Neural cell (in vitro differentiated cells): ENCODE data around the gene DNAI4. TPM values are rescaled to one million over a fixed set of nuclear protein-coding genes. Genes with fewer than 3 reads are reported as not detected.

Experiments used
- H2AFZ ChIP-seq: fragments of 200-600, 300-800 bp; sonication (generic), shearing (Covaris generic); 2 replicates; pipeline ENCODE4 v1.6.0; 2014; ENCODE audit warnings: low read depth, mild to moderate bottlenecking, antibody characterized with exemption, low read length, moderate library complexity
- H3F3A ChIP-seq: fragments of 200-600 bp; shearing (Covaris generic); 2 replicates; pipeline ENCODE4 v1.6.1; 2016; ENCODE audit warnings: mild to moderate bottlenecking, moderate library complexity, mixed read lengths, antibody characterized with exemption, low read length; ENCODE audit not compliant: insufficient read depth, poor library complexity, severe bottlenecking
- H3K27ac ChIP-seq: fragments of 200-600, 300-800 bp; sonication (generic), shearing (Covaris generic); 2 replicates; pipeline ENCODE4 v1.5.1; 2014; ENCODE audit warnings: mild to moderate bottlenecking, low read length, moderate library complexity
- H3K27me3 ChIP-seq: fragments of 300-800, 200-600 bp; sonication (generic), shearing (Covaris generic); 2 replicates; pipeline ENCODE4 v1.6.0; 2014; ENCODE audit warnings: mild to moderate bottlenecking, low read depth, low read length, moderate library complexity; ENCODE audit not compliant: insufficient read depth
- H3K36me3 ChIP-seq: fragments of 300-800, 200-600 bp; sonication (generic), shearing (Covaris generic); 2 replicates; pipeline ENCODE4 v1.5.1; 2014; ENCODE audit warnings: mild to moderate bottlenecking, antibody characterized with exemption, low read length, moderate library complexity; ENCODE audit not compliant: insufficient read depth
- H3K4me2 ChIP-seq: fragments of 300-800, 200-600 bp; sonication (generic), shearing (Covaris generic); 2 replicates; pipeline ENCODE4 v1.6.0; 2014; ENCODE audit warnings: mild to moderate bottlenecking, low read length
- H3K4me3 ChIP-seq: fragments of 300-800, 200-600 bp; sonication (generic), shearing (Covaris generic); 2 replicates; pipeline ENCODE4 v1.5.1; 2014; ENCODE audit warnings: mild to moderate bottlenecking, low read length, moderate library complexity
- H3K79me2 ChIP-seq: fragments of 200-600 bp; shearing (Covaris generic); replicated peaks from 2 replicates; pipeline ENCODE4 v1.6.0; 2014; ENCODE audit warnings: mild to moderate bottlenecking, low read length, moderate library complexity; ENCODE audit not compliant: insufficient read depth
- H3K9ac ChIP-seq: fragments of 300-800, 200-600 bp; sonication (generic), shearing (Covaris generic); 2 replicates; pipeline ENCODE4 v1.6.1; 2016; ENCODE audit warnings: mild to moderate bottlenecking, low read length, mixed read lengths
- H3K9me2 ChIP-seq: fragments of 200-600 bp; shearing (Covaris generic); 2 replicates; pipeline ENCODE4 v1.6.1; 2016; ENCODE audit warnings: mild to moderate bottlenecking, low read length, mixed read lengths; ENCODE audit not compliant: insufficient read depth
- H3K9me3 ChIP-seq: fragments of 200-600, 300-800 bp; sonication (generic), shearing (Covaris generic); 2 replicates; pipeline ENCODE4 v1.6.1; 2016; ENCODE audit warnings: mild to moderate bottlenecking, mixed run types, low read length, moderate library complexity, mixed read lengths
- H4K20me1 ChIP-seq: fragments of 200-600 bp; shearing (Covaris generic); 2 replicates; pipeline ENCODE4 v1.6.1; 2016; ENCODE audit warnings: mild to moderate bottlenecking, mixed run types; ENCODE audit not compliant: insufficient read depth
- EP300 ChIP-seq: fragments of 450-650 bp; conservative IDR thresholded peaks from 2 replicates; pipeline ENCODE4 v1.6.1; 2014; ENCODE audit warnings: antibody characterized with exemption, mild to moderate bottlenecking, moderate library complexity; ENCODE audit not compliant: poor library complexity, severe bottlenecking
- EZH2 ChIP-seq: fragments of 200-600, 300-800 bp; shearing (Covaris generic), sonication (generic); IDR thresholded peaks from 2 replicates; pipeline ENCODE4 v1.6.1; 2014; ENCODE audit warnings: antibody characterized with exemption, low read length, borderline replicate concordance, mild to moderate bottlenecking; ENCODE audit not compliant: insufficient read depth, poor library complexity, severe bottlenecking
- MXI1 ChIP-seq: fragments of 450-650 bp; conservative IDR thresholded peaks from 2 replicates; pipeline ENCODE4 v1.6.1; 2014; ENCODE audit warnings: antibody characterized with exemption, mild to moderate bottlenecking; ENCODE audit not compliant: poor library complexity, severe bottlenecking
- POLR2AphosphoS5 ChIP-seq: IDR thresholded peaks from 2 replicates; pipeline ENCODE4 v1.6.1; 2012
- RAD21 ChIP-seq: fragments of 450-650 bp; conservative IDR thresholded peaks from 2 replicates; pipeline ENCODE4 v1.6.1; 2014; ENCODE audit warnings: antibody characterized with exemption, mild to moderate bottlenecking, moderate library complexity
- SMC3 ChIP-seq: fragments of 450-650 bp; conservative IDR thresholded peaks from 2 replicates; pipeline ENCODE4 v1.6.1; 2014; ENCODE audit warnings: antibody characterized with exemption, mild to moderate bottlenecking, moderate library complexity; ENCODE audit not compliant: poor library complexity
- TAF1 ChIP-seq: IDR thresholded peaks from 2 replicates; pipeline ENCODE4 v1.6.1; 2012; ENCODE audit warnings: low read depth
- polyA plus RNA-seq: library from polyadenylated mRNA; depleted of rRNA; stranded (reverse); fragments of >200 nt; gene quantifications from 2 replicates; pipeline ENCODE4 v1.2.3, GENCODE V29; 2014
- TF ChIP-seq, protein P1 (sequence below): IDR thresholded peaks from 2 replicates; pipeline ENCODE4 v1.6.1; 2012; ENCODE audit warnings: borderline replicate concordance
- TF ChIP-seq, protein P2 (sequence below): fragments of 450-650 bp; IDR thresholded peaks from 2 replicates; pipeline ENCODE4 v1.5.1; 2014; ENCODE audit warnings: antibody characterized with exemption, mild to moderate bottlenecking, moderate library complexity; ENCODE audit not compliant: poor library complexity, severe bottlenecking

DNAI4 gene
- polyA plus RNA-seq, 1 donor from 2014 or later, result 4.5 TPM

DNA sequence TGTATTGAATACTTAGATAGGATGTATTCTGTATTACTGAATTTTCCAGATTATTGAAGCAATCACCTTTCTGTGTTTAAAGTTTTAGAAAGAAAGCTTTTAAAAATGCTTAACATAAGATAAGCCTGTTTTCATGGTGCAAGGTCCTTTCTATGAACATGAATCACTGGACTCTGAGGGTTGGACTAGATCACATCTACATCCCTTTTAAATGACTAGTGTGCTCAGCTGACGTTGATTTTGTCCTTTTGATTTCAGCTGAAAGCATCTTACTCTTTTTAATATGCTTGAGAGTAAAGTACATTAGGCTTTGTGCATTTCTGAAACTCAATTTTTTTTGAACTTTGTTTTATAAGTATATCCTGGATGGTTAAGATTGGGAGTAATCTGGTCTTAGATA, 16.3 kb upstream of the DNAI4 start:
- TF ChIP-seq TAF1 (no peak), SMC3 (no peak), MXI1 (no peak), POLR2AphosphoS5 (no peak), RAD21 (no peak), EP300 (no peak), EZH2 (no peak)
- TF ChIP-seq, protein P1, sequence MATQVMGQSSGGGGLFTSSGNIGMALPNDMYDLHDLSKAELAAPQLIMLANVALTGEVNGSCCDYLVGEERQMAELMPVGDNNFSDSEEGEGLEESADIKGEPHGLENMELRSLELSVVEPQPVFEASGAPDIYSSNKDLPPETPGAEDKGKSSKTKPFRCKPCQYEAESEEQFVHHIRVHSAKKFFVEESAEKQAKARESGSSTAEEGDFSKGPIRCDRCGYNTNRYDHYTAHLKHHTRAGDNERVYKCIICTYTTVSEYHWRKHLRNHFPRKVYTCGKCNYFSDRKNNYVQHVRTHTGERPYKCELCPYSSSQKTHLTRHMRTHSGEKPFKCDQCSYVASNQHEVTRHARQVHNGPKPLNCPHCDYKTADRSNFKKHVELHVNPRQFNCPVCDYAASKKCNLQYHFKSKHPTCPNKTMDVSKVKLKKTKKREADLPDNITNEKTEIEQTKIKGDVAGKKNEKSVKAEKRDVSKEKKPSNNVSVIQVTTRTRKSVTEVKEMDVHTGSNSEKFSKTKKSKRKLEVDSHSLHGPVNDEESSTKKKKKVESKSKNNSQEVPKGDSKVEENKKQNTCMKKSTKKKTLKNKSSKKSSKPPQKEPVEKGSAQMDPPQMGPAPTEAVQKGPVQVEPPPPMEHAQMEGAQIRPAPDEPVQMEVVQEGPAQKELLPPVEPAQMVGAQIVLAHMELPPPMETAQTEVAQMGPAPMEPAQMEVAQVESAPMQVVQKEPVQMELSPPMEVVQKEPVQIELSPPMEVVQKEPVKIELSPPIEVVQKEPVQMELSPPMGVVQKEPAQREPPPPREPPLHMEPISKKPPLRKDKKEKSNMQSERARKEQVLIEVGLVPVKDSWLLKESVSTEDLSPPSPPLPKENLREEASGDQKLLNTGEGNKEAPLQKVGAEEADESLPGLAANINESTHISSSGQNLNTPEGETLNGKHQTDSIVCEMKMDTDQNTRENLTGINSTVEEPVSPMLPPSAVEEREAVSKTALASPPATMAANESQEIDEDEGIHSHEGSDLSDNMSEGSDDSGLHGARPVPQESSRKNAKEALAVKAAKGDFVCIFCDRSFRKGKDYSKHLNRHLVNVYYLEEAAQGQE, result no peak
- TF ChIP-seq, protein P2, sequence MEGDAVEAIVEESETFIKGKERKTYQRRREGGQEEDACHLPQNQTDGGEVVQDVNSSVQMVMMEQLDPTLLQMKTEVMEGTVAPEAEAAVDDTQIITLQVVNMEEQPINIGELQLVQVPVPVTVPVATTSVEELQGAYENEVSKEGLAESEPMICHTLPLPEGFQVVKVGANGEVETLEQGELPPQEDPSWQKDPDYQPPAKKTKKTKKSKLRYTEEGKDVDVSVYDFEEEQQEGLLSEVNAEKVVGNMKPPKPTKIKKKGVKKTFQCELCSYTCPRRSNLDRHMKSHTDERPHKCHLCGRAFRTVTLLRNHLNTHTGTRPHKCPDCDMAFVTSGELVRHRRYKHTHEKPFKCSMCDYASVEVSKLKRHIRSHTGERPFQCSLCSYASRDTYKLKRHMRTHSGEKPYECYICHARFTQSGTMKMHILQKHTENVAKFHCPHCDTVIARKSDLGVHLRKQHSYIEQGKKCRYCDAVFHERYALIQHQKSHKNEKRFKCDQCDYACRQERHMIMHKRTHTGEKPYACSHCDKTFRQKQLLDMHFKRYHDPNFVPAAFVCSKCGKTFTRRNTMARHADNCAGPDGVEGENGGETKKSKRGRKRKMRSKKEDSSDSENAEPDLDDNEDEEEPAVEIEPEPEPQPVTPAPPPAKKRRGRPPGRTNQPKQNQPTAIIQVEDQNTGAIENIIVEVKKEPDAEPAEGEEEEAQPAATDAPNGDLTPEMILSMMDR, result no peak
- H2AFZ ChIP-seq, result no peak overlapping the region

DNA sequence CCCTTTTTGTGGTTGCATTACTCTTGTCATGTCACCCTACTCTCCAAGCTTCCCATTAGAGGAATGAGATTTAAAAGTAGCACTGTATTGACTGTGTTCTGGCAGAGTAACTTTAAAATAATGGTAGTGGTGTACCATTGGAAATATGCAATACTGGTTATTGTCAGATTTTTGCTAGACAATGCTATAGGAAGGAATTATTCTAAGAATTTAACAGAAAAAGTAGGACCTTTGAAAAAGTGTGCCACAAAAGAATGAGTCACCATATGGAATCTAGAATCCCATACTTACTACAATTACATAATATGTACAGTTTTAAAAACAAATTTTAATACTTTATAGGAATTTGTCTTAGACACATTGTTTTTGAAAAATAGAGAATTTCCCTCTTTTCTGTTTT, 14.0 kb upstream of the DNAI4 start:
- Histone ChIP-seq H3K79me2 (peaks cover 40% of the 10 kb centered on the region), H2AFZ (no peak overlapping the region), H3K4me2 (no peak overlapping the region)

More for the DNA sequence above, 16.3 kb upstream of the DNAI4 start:
- Histone ChIP-seq H3F3A (no peaks in the 10 kb centered on the region), H4K20me1 (no peaks in the 10 kb centered on the region), H3K9ac (no peak overlapping the region), H3K4me3 (no peak overlapping the region), H3K4me2 (no peak overlapping the region), H3K27ac (no peak overlapping the region), H3K27me3 (no peaks in the 10 kb centered on the region), H3K36me3 (no peaks in the 10 kb centered on the region), H3K9me2 (no peaks in the 10 kb centered on the region), H3K9me3 (no peaks in the 10 kb centered on the region), H3K79me2 (peaks cover 19% of the 10 kb centered on the region)

More for the DNA sequence above, 14.0 kb upstream of the DNAI4 start:
- no peak overlapping the region for H3K9ac ChIP-seq
- no peaks in the 10 kb centered on the region for H3K36me3 ChIP-seq
- no peak overlapping the region for H3K4me3 ChIP-seq
- TF ChIP-seq EZH2, result no peak
- TF ChIP-seq, protein P1, result no peak
- TF ChIP-seq POLR2AphosphoS5, result no peak
- TF ChIP-seq SMC3, result no peak
- no peak for TF ChIP-seq RAD21
- no peak for TF ChIP-seq EP300
- no peak for TF ChIP-seq MXI1
- H3K27me3 ChIP-seq, result no peaks in the 10 kb centered on the region
- H3F3A ChIP-seq, result no peaks in the 10 kb centered on the region
- H3K9me3 ChIP-seq, result no peaks in the 10 kb centered on the region
- no peaks in the 10 kb centered on the region for H4K20me1 ChIP-seq
- H3K27ac ChIP-seq, result no peak overlapping the region
- H3K9me2 ChIP-seq, result no peaks in the 10 kb centered on the region
